GM10266 (cell line): ENCODE results near the gene SASH1.

Source experiments
- DNase-seq: peaks from one replicate; pipeline ENCODE4 v3.0.0; 2012; ENCODE audit errors: extremely low spot score
- TF ChIP-seq, protein P1 (sequence below): IDR thresholded peaks from 2 replicates; pipeline ENCODE4 v1.5.1; 2012; ENCODE audit warnings: mild to moderate bottlenecking, low read depth; ENCODE audit not compliant: control insufficient read depth, insufficient read depth; ENCODE audit errors: missing control alignments

SASH1 gene

GRCh38 chr6:148544421-148544820 lies 201.8 kb downstream of the SASH1 start:
- TF ChIP-seq, protein P1, sequence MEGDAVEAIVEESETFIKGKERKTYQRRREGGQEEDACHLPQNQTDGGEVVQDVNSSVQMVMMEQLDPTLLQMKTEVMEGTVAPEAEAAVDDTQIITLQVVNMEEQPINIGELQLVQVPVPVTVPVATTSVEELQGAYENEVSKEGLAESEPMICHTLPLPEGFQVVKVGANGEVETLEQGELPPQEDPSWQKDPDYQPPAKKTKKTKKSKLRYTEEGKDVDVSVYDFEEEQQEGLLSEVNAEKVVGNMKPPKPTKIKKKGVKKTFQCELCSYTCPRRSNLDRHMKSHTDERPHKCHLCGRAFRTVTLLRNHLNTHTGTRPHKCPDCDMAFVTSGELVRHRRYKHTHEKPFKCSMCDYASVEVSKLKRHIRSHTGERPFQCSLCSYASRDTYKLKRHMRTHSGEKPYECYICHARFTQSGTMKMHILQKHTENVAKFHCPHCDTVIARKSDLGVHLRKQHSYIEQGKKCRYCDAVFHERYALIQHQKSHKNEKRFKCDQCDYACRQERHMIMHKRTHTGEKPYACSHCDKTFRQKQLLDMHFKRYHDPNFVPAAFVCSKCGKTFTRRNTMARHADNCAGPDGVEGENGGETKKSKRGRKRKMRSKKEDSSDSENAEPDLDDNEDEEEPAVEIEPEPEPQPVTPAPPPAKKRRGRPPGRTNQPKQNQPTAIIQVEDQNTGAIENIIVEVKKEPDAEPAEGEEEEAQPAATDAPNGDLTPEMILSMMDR, result no peak

GRCh38 chr6:148545901-148546300 lies 203.3 kb downstream of the SASH1 start:
- TF ChIP-seq, protein P1, result no peak
- no peak for DNase-seq

More at GRCh38 chr6:148544421-148544820, 201.8 kb downstream of the SASH1 start:
- no peak for DNase-seq

DNA sequence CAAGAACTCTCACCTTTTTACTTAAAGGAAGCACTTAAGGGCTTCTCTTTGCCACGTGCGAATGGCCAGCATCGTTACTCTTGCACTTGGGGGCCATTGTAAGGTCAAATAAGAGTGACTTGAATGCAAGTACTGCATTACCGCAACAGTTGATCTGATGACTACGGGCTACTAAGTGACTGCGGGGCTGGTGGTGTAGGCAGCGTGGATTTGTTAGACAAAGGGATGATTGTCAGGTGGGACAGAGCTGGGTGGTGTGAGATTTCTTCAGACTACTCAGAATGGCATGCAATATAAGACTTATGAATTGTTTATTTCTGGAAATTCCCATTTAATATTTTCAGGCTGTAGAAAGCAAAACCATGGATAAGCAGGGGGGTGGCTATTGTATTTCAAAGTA lies 204.5 kb downstream of the SASH1 start:
- TF ChIP-seq, protein P1, result no peak
- no peak for DNase-seq

- DNase-seq, result no peak
- TF ChIP-seq, protein P1, result no peak
These were observed 205.6 kb downstream of the SASH1 start for GRCh38 chr6:148548065-148548748.

GRCh38 chr6:148548749-148549140 lies 206.1 kb downstream of the SASH1 start:
- no peak for DNase-seq
- TF ChIP-seq, protein P1, result no peak

DNA sequence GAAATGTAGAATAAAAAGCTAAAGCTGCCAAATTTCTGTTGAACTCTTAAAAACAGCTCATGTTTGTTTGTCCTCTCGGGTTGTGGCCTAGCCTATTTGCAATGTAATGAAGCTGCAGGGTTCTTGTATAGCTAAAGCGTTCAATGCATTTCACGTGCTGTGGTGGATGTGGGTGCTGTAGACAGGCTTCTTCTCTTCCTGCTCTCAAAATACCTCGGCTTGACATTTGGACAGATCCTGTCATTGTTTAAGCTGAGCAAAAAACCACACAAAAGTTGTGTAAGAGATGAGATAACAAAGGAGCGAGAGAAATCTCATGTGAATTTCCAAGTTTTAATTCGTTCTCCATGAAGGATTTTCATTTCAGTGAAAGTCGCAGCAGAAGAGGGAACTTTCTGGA lies 207.9 kb downstream of the SASH1 start:
- DNase-seq, result no peak
- TF ChIP-seq, protein P1, result no peak

DNA sequence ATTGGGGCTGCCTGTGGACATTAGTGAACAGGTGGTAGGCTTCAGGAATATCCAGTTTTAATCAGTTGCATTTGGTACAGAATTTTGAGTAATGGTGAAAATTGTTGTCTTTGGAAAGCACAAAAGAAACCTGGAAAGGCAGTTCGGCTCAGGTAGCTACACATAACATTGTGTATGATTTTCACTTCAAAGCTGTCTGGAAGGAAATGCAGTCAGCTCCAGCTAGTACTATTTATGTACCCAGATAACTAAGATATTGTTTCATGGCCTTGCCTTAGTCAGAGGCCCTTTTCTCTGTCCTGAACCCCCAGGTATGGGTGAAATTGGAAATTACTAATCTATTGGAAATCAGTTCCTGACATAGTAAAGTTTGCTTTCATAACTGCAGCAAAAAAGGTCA lies 208.6 kb downstream of the SASH1 start:
- DNase-seq, result no peak
- TF ChIP-seq, protein P1, result no peak
